IMR-90 (cell line): ENCODE measurements around the gene GIMAP8. TPM values are rescaled to one million over a fixed set of nuclear protein-coding genes. Genes with fewer than 3 reads are reported as not detected.

Experiments
- ATAC-seq: fragments of 200-7000 bp; cut with Tn5 transposase; 2 replicates; pipeline ENCODE4 v1.9.1; 2020; ENCODE audit warnings: low read depth, mild to moderate bottlenecking, moderate library complexity
- BruUV-seq: library from RNA; stranded (reverse); fragments of 400-500 nt; replicated peaks from 2 replicates; lab custom pipeline; 2021; lab: Mats Ljungman, UMichigan
- CTCF ChIA-PET: fragments of 300-600 bp; formaldehyde crosslinking; extraction: SDS; loops from one replicate; lab custom pipeline; 2021; ENCODE audit warnings: antibody characterized with exemption; lab: Yijun Ruan, JAX
- POLR2A ChIA-PET: fragments of 300-600 bp; sonication (Branson Sonifier 250); formaldehyde crosslinking; loops from one replicate; lab custom pipeline; 2022; ENCODE audit warnings: antibody characterized with exemption; ENCODE audit not compliant: unreplicated experiment; lab: Charles Lee
- DNase-seq: peaks from one replicate; pipeline ENCODE4 v3.0.0; 2013
- H2AFZ ChIP-seq: replicated peaks from 2 replicates; pipeline ENCODE3; 2013; ENCODE audit warnings: low read length, mild to moderate bottlenecking; ENCODE audit not compliant: poor library complexity
- H2AK5ac ChIP-seq: 2 replicates; pipeline ENCODE4 v1.6.1; 2013; ENCODE audit warnings: low read depth, low read length, inconsistent platforms
- H2AK9ac ChIP-seq: replicated peaks from 2 replicates; pipeline ENCODE3; 2013; ENCODE audit warnings: mild to moderate bottlenecking, low read depth, low read length, moderate library complexity; ENCODE audit not compliant: poor library complexity
- H2BK120ac ChIP-seq: 2 replicates; pipeline ENCODE4 v1.6.1; 2013; ENCODE audit warnings: low read depth, low read length, inconsistent platforms
- H2BK15ac ChIP-seq: 3 replicates; pipeline ENCODE4 v1.6.1; 2013; ENCODE audit warnings: low read depth, low read length, inconsistent platforms
- H2BK20ac ChIP-seq: 2 replicates; pipeline ENCODE4 v1.6.1; 2013; ENCODE audit warnings: low read depth, mild to moderate bottlenecking, inconsistent platforms, low read length, moderate library complexity
- H2BK5ac ChIP-seq: 2 replicates; pipeline ENCODE4 v1.6.1; 2013; ENCODE audit warnings: mild to moderate bottlenecking, low read depth, low read length, inconsistent platforms; ENCODE audit not compliant: poor library complexity, severe bottlenecking
- H3K14ac ChIP-seq: replicated peaks from 2 replicates; pipeline ENCODE4 v1.6.1; 2013; ENCODE audit warnings: low read depth, low read length, inconsistent platforms
- H3K18ac ChIP-seq: 2 replicates; pipeline ENCODE4 v1.6.1; 2013; ENCODE audit warnings: low read depth, low read length, control low read depth
- H3K23ac ChIP-seq: 2 replicates; pipeline ENCODE4 v1.6.1; 2013; ENCODE audit warnings: low read depth, low read length, inconsistent platforms
- H3K27ac ChIP-seq: 2 replicates; pipeline ENCODE4 v1.5.1; 2013; ENCODE audit warnings: mild to moderate bottlenecking, control low read depth, low read length; ENCODE audit not compliant: insufficient read depth
- H3K27me3 ChIP-seq: 2 replicates; pipeline ENCODE4 v1.6.1; 2013; ENCODE audit warnings: low read length; ENCODE audit not compliant: control insufficient read depth, insufficient read depth
- H3K36me3 ChIP-seq: 2 replicates; pipeline ENCODE4 v1.6.1; 2013; ENCODE audit warnings: low read length, mixed read lengths; ENCODE audit not compliant: control insufficient read depth, insufficient read depth
- H3K4ac ChIP-seq: 2 replicates; pipeline ENCODE4 v1.6.1; 2013; ENCODE audit warnings: low read depth, low read length, inconsistent platforms
- H3K4me1 ChIP-seq: 2 replicates; pipeline ENCODE4 v1.6.1; 2013; ENCODE audit warnings: low read length, mixed read lengths; ENCODE audit not compliant: control insufficient read depth, insufficient read depth
- H3K4me2 ChIP-seq: 2 replicates; pipeline ENCODE4 v1.6.1; 2013; ENCODE audit warnings: low read depth, mild to moderate bottlenecking, control low read depth, low read length, moderate library complexity
- H3K4me3 ChIP-seq: 2 replicates; pipeline ENCODE4 v1.5.1; 2013; ENCODE audit warnings: low read depth, mild to moderate bottlenecking, control low read depth, low read length, moderate library complexity; ENCODE audit not compliant: insufficient read depth
- H3K56ac ChIP-seq: 2 replicates; pipeline ENCODE4 v1.6.1; 2013; ENCODE audit warnings: low read length, inconsistent platforms; ENCODE audit not compliant: insufficient read depth; ENCODE audit errors: extremely low read depth
- H3K79me1 ChIP-seq, 2 experiments: 2 replicates each; pipeline ENCODE4 v1.6.1; 2013; ENCODE audit warnings: low read length in 2 of 2, inconsistent platforms in 1 of 2, low read depth in 1 of 2
- H3K9ac ChIP-seq: 2 replicates; pipeline ENCODE4 v1.6.1; 2013; ENCODE audit warnings: low read depth, low read length, control low read depth
- H3K9me1 ChIP-seq: 2 replicates; pipeline ENCODE4 v1.6.1; 2013; ENCODE audit warnings: low read length, inconsistent platforms; ENCODE audit not compliant: insufficient read depth
- H3K9me3 ChIP-seq: 2 replicates; pipeline ENCODE4 v1.6.1; 2013; ENCODE audit warnings: low read length; ENCODE audit not compliant: control insufficient read depth, insufficient read depth
- H4K20me1 ChIP-seq: 2 replicates; pipeline ENCODE4 v1.6.1; 2013; ENCODE audit warnings: low read length, inconsistent platforms; ENCODE audit not compliant: insufficient read depth
- H4K5ac ChIP-seq: 2 replicates; pipeline ENCODE4 v1.6.1; 2013; ENCODE audit warnings: mild to moderate bottlenecking, low read depth, low read length, control low read depth
- H4K8ac ChIP-seq, 2 experiments: 2 replicates each; pipeline ENCODE4 v1.6.1; 2013; ENCODE audit warnings: low read depth in 2 of 2, low read length in 2 of 2, control low read depth in 1 of 2, inconsistent platforms in 1 of 2
- H4K91ac ChIP-seq: 2 replicates; pipeline ENCODE4 v1.6.1; 2013; ENCODE audit warnings: low read depth, low read length, inconsistent platforms; ENCODE audit not compliant: insufficient read depth
- BHLHE40 ChIP-seq: fragments of 150-350 bp; IDR thresholded peaks from 2 replicates; pipeline ENCODE4 v1.6.1; 2016; ENCODE audit warnings: mild to moderate bottlenecking, low read depth, low read length
- CEBPB ChIP-seq: IDR thresholded peaks from 2 replicates; pipeline ENCODE4 v1.6.1; 2012; ENCODE audit warnings: low read depth, low read length, improper control_type of control experiment
- CHD1 ChIP-seq: IDR thresholded peaks from 2 replicates; pipeline ENCODE4 v1.6.1; 2012; ENCODE audit warnings: low read depth, low read length, improper control_type of control experiment
- ELK1 ChIP-seq: fragments of 150-350 bp; IDR thresholded peaks from 2 replicates; pipeline ENCODE4 v1.6.1; 2016; ENCODE audit warnings: low read depth, mild to moderate bottlenecking, low read length, moderate library complexity, borderline replicate concordance
- FOS ChIP-seq: fragments of 150-350 bp; IDR thresholded peaks from 2 replicates; pipeline ENCODE4 v1.6.1; 2016; ENCODE audit warnings: low read depth, low read length
- MAFK ChIP-seq: IDR thresholded peaks from 2 replicates; pipeline ENCODE4 v1.6.1; 2012; ENCODE audit warnings: low read depth, low read length, improper control_type of control experiment
- POLR2A ChIP-seq: IDR thresholded peaks from 2 replicates; pipeline ENCODE4 v1.6.1; 2012; ENCODE audit warnings: mild to moderate bottlenecking, low read depth, low read length
- RAD21 ChIP-seq: IDR thresholded peaks from 2 replicates; pipeline ENCODE4 v1.6.1; 2012; ENCODE audit warnings: low read length, improper control_type of control experiment
- RCOR1 ChIP-seq: IDR thresholded peaks from 2 replicates; pipeline ENCODE4 v1.6.1; 2012; ENCODE audit warnings: mild to moderate bottlenecking, low read length, improper control_type of control experiment; ENCODE audit not compliant: insufficient replicate concordance
- RFX5 ChIP-seq: IDR thresholded peaks from 2 replicates; pipeline ENCODE4 v1.8.0; 2012; ENCODE audit warnings: low read depth, mild to moderate bottlenecking, low read length, moderate library complexity
- USF2 ChIP-seq: fragments of 150-350 bp; IDR thresholded peaks from 2 replicates; pipeline ENCODE4 v1.6.1; 2017; ENCODE audit warnings: mild to moderate bottlenecking, antibody characterized with exemption, low read length, low read depth
- WGBS, 2 experiments: methylation state at CpG; one replicate each; pipeline versions ENCODE4 v1.1.5 to v1.1.7; 2013; ENCODE audit warnings: missing lambda C conversion rate in 2 of 2; ENCODE audit not compliant: insufficient read length in 1 of 2; ENCODE audit errors: extremely low coverage in 2 of 2; 5-methylcytosine and 5-hydroxymethylcytosine counted together
- dilution Hi-C: fragments of 300-500 bp; cut with HindIII; formaldehyde crosslinking; loops from one replicate; pipeline ENCODE4 v1.14.3; 2018; ENCODE audit warnings: low sequenced_read_pairs; ENCODE audit not compliant: unreplicated experiment
- in situ Hi-C: fragments of 300-500 bp; cut with MboI; formaldehyde crosslinking; loops from 3 replicates; pipeline ENCODE4 v1.14.3; 2019; ENCODE audit warnings: low sequenced_read_pairs, inconsistent platforms, mixed read lengths
- intact Hi-C: fragments of 100-400 bp; cut with micrococcal nuclease; formaldehyde crosslinking; loops from 2 replicates; pipeline ENCODE4 v1.10.0; 2022
- polyA plus RNA-seq, 3 experiments: library from polyadenylated mRNA; depleted of rRNA; stranded (reverse); fragments of >200 nt; gene quantifications; 2 replicates each; pipeline ENCODE4 v1.2.3, GENCODE V29; 2012; ENCODE audit warnings: low replicate concordance in 1 of 3
- total RNA-seq: library from RNA; depleted of rRNA; stranded (reverse); fragments of >200 nt; gene quantifications from 2 replicates; pipeline ENCODE4 v1.2.3, GENCODE V29; 2012
- TF ChIP-seq, protein P1 (sequence below): conservative IDR thresholded peaks from 2 replicates; pipeline ENCODE4 v1.5.1; 2012; ENCODE audit warnings: mild to moderate bottlenecking, low read depth, low read length, improper control_type of control experiment

Gene GIMAP8
- total and polyA plus RNA-seq, 2 of the 4 experiments (the other 2 are of a cell fraction) = not detected

- H4K8ac ChIP-seq = no peak overlapping the region
- H2AFZ ChIP-seq = no peak overlapping the region
- H2AK9ac ChIP-seq = no peak overlapping the region
- CTCF ChIA-PET = no interaction called here
- ATAC-seq = no peak
- H3K4ac ChIP-seq = no peak overlapping the region
- dilution Hi-C loops = no loop called here
- H3K18ac ChIP-seq = no peak overlapping the region
- no peak overlapping the region for H2BK20ac ChIP-seq
- H3K4me1 ChIP-seq = no peaks in the 10 kb centered on the region
- no peak overlapping the region for H2AK5ac ChIP-seq
- H3K27ac ChIP-seq = no peak overlapping the region
- H4K20me1 ChIP-seq = no peaks in the 10 kb centered on the region
- H2BK15ac ChIP-seq = no peak overlapping the region
- no peak overlapping the region for H3K56ac ChIP-seq
- no peak overlapping the region for H4K5ac ChIP-seq
- 20% methylated on average over 1 of the region's 1 CpG; no CpG with 5 or more reads in 1 of the 2 experiments for WGBS, 2 experiments
- in situ Hi-C loops = no loop called here
- no peak for TF ChIP-seq RAD21
- TF ChIP-seq RCOR1 = no peak
- no peak for TF ChIP-seq POLR2A
- no peak for TF ChIP-seq FOS
- no peak for TF ChIP-seq RFX5
- no peak for TF ChIP-seq MAFK
- TF ChIP-seq CEBPB = no peak
- TF ChIP-seq, protein P1, sequence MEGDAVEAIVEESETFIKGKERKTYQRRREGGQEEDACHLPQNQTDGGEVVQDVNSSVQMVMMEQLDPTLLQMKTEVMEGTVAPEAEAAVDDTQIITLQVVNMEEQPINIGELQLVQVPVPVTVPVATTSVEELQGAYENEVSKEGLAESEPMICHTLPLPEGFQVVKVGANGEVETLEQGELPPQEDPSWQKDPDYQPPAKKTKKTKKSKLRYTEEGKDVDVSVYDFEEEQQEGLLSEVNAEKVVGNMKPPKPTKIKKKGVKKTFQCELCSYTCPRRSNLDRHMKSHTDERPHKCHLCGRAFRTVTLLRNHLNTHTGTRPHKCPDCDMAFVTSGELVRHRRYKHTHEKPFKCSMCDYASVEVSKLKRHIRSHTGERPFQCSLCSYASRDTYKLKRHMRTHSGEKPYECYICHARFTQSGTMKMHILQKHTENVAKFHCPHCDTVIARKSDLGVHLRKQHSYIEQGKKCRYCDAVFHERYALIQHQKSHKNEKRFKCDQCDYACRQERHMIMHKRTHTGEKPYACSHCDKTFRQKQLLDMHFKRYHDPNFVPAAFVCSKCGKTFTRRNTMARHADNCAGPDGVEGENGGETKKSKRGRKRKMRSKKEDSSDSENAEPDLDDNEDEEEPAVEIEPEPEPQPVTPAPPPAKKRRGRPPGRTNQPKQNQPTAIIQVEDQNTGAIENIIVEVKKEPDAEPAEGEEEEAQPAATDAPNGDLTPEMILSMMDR = no peak
- no peak for TF ChIP-seq BHLHE40
- TF ChIP-seq ELK1 = no peak
- TF ChIP-seq USF2 = no peak
- no peak for TF ChIP-seq CHD1
- DNase-seq = no peak
- H3K4me3 ChIP-seq = no peak overlapping the region
- no TSS peak for BruUV-seq
- no peaks in the 10 kb centered on the region for H3K27me3 ChIP-seq
- no peaks in the 10 kb centered on the region for H3K36me3 ChIP-seq
- no peak overlapping the region for H3K23ac ChIP-seq
- H3K9me3 ChIP-seq = no peaks in the 10 kb centered on the region
- H3K4me2 ChIP-seq = no peak overlapping the region
- H2BK5ac ChIP-seq = no peak overlapping the region
- H3K9me1 ChIP-seq = no peaks in the 10 kb centered on the region
- POLR2A ChIA-PET = no interaction called here
- no peak overlapping the region for H3K14ac ChIP-seq
- no peaks in the 10 kb centered on the region for H3K79me1 ChIP-seq
- intact Hi-C loops = no loop called here
- H2BK120ac ChIP-seq = no peak overlapping the region
- H3K9ac ChIP-seq = no peak overlapping the region
- H4K91ac ChIP-seq = no peak overlapping the region
These were observed 13.0 kb downstream of the GIMAP8 start for GRCh38 chr7:150463461-150463860.
